ENCODE data around the gene SLC29A2.
"Not testable (repeated sequence)": the region's sequence is repeated elsewhere in the genome, so short reads cannot be mapped to it uniquely, and the experiment has no call there.

The SLC29A2 gene

DNA sequence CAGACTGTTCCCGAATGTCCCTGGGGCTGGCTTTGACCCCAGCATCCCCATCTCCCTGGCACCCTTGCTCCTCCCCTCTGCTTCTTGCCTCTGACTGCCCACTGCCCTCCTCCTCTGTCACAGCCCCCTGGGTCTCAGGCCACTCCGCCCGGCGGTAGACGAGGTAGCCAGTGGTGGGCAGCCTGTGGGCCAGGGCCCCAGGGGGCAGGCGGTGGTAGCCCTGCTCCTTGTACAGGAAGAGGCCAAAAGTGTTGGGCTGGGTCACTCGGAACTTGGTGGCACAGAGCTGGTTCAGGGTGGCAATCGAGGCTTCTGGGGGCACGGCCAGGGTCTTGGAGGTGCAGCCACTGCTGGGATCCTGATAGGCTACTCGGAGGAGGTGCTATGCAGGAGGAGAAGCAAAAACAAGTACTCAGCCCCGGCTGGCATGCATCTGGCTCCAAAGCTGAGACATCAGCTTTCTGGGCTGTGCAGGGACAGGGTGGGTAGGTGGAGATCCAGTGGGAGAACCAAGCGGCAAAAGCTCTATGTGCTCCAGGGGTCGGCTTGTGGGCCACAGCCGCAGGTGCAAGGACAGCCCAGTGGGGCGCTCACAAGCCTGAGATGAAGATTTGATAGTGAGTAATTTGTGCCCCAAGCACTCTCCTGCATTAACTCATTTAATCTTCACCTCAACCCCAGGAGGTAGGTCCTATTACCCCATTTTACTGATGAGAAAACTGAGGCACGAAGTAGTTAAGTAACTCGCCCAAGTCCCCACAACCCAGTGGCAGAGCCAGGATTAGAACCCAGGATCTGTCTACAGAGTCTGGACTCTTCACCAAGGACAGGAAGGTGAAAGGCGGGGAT is 39.0 kb downstream of the SLC29A2 start:
- no peak for DNase-seq

DNA sequence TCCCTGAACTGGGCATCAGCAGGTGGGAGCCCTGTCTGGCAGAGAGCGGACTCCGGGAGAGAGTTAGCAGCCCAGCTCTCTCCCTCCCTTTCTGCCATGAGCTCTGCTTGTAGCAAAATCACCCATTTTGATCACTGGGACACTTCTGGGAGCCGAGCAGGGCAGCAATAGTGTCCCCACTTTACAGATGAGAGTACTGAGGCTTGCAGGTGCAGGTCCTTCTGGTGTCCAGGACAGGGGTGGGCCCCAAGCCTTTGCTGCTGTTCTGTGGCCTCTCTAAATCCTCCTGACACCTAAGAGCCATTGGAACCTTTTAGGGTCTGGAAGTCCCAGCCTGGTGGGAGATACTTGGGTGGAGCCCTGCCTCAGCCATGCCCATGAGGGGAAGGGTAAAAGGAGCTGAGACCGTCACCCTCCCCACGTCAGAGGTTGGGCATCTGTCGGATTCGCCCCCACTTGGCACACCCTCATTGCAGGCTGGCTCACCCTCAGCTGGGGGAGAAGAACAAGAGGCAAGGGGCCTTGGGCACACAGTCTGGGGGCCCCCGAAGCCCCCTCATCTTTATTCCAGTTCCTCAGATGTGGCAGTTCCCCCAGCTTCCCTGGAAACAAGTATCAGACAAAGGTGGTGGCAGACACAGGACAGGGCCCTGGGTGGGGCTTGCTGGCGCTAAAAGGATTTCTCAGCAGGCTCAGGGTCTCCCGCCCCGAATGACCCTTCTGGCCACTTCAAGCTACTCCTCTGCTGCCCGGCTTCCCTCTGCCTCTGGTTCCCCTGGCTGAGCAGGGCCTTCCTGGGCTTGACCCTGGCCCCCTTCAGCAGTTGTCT is 39.8 kb downstream of the SLC29A2 start:
- DNase-seq: no peak

DNA sequence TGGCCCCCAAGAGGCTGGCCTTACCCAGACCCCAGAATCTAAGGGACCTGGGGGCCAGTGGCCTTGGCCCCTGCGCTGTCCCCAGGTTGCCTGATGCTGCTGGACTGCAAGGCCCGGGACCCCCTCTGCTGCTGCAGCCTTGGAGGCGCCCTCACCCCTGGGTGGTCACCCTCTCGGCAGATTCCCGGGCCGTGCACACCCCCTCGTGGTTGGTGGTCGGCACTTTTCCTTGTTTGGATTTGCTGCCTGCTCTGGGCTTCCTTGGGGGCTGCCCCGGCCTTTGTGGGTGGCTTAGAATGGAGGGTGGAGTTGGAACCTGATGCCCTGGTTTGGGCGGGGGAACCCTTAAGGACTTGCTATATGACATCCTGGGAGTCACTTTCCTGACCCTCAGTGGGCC is 40.6 kb downstream of the SLC29A2 start:
- no peak for DNase-seq

DNA sequence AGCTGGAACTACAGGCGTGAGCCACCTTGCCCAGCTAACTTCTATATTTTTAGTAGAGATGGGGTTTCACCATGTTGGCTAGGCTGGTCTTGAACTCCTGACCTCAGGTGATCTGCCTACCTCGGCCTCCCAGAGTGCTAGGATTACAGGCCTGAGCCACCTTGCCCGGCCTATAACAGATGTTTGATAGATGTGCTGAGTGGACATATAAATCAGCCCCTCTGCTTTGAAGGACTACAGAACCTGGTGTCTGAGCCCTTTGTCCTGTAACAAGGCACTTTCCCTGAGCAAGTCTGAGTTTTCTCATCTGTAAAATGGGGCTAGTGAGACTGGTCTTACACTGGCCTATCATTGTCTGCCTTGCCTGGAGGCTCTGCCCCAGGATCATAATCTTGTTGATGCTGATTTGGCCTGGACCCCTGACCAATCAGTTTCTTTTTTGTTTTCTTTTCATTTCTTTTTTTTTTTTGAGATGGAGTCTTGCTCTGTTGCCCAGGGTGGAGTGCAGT is 42.3 kb downstream of the SLC29A2 start:
- no peak for DNase-seq

DNA sequence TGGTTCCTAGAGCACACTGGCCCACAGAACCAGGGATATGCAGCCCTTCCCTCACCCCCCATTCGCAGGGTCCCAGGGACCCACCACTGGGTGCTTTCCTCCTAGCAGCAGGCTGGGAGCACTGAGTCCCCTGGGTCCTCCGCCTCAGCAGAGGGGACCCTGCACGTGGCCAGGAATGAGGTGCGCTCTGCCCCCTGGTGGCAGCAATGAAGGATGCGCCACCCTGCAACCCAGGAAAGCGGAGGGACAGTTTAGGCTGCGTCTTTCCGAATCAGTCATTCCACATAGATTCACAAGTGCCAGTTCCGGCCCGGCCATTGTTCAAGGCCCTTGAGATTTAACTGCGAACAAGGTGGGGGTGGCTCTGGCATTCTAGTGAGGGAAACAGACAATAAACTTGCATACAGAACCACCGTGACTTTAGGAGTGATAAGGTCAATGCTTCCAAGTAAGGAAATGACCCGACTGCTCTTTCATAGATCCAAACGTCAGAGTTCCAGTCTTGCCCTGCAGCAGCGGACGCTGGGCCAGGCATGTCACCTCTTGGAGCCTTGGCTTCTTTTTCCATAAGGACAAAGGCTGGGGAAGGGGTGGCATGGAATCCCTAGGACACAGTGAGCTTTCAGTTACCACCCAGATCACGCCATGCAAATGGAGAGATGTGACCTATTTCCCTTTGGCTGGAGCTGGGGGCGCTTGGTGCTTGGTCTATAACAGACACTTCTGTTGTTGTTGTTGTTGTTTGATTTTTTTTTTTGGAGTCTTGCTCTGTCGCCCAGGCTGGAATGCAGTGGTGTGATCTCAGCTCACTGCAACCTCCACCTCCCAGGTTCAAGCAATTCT is 43.0 kb downstream of the SLC29A2 start:
- DNase-seq: peak; percentile 42 to 83

DNA sequence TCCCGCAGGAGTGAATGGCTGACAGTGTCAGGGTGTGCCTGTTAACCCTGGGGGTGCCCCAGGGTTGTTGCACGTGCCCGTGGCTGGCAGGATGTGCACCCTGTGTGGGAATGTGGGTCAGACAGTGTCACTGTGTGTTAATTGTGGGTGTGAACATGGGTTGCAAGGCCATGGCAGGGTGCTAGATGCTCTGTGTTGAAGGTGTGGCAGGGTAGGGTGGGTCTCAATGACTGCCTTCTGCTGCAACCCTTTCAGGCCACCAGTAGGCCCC is 43.6 kb downstream of the SLC29A2 start:
- DNase-seq: no peak

DNA sequence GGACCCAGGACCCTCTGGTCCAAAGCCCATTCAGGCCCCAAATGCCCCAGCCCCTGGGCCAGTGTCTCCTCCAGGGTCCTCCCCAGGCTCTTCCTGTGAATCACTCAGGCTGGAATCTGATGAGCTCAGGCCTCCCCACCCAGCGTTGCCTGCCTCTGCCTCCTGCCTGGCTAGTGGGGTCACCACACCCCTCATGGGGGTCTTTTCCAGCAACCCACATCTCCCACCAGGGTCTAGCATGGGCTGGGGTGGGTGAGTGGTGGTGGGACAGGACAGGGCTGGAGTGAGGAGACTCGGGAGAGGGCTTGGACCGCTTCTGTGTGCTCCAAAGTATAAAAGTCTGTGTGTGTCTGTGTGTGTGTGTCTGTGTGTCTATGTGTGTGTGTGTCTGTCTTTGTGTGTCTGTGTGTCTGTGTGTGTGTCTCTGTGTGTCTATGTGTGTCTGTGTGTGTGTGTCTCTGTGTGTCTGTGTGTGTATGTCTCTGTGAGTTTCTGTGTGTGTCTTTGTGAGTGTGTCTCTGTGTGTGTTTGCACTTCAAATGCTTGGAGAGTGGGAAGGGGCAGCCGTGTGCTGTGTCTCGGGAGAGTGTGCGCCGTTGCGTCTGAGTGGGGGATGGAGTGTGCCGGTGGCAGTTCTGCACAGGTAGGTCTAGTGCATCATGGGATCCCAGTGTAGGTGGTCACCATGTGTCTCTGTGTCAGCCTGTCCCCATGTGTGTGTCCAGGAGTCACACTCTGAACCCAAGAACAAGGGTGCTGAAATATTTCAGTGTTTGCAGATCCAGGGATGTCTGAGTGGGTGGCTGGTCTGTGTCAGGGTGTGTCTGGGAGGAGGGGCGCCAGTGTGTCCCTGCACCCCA is 44.2 kb downstream of the SLC29A2 start:
- no peak for DNase-seq

DNA sequence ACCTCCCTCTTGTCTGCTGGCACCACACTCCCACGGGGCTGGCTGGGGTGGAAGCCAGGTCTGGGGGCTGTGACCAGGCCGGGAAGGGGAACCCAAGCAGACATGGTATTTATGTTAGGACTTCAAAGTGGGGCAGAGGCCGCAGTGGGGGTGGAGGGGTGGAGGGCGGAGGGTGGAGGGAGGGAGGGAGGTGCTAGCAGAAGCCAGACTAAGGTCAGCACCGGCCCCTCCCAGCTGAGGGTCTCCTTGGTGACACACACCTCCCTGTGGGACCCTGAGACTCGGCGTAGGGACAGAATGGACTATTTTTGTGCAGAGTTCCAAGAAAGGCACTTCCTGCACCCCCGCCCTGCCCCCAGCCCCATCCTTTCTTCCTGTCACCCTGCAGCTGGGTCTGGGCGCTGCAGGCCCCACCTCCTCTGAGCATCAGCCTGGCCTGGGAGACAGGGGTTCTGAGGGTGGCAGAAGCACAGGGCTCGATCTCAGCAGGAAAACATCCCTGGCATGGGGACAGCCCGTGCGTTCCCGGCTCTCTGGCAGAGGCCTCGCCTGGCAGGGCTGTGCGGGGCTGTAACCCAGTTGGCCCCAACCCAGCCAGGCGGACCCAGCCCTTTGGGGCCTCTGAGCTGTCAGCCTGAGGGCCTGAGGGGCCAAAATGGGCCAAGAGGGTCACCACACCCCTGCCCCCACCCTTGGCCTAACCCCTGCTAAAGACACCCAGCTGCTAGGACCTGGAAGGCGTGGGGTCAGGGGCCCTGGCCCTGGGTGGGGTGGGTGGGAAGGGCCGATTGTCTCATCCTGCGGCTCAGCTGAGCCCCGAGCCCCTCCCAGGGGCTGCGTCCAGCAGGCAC is 45.1 kb downstream of the SLC29A2 start:
- DNase-seq: no peak

DNA sequence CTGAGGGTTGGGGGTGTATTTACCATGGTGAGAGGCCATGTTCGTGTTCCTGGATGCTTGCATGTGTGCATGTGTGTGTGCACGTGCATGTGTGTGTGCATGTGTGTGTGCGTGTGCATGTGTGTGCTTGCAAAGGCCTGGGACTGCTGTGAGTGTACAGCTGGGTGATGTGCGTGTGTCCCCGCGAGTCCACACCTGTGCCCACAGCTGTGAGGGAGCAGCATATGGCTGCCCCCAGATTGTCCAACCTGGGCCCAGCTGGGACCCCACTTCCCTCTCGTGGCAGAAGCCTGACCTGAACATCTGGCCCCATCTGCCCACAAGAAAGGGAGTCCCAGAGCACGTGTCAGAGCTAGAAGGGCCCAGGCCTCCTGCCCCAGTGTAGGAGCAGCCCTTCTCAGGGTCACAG is 46.3 kb downstream of the SLC29A2 start:
- no peak for DNase-seq

DNA sequence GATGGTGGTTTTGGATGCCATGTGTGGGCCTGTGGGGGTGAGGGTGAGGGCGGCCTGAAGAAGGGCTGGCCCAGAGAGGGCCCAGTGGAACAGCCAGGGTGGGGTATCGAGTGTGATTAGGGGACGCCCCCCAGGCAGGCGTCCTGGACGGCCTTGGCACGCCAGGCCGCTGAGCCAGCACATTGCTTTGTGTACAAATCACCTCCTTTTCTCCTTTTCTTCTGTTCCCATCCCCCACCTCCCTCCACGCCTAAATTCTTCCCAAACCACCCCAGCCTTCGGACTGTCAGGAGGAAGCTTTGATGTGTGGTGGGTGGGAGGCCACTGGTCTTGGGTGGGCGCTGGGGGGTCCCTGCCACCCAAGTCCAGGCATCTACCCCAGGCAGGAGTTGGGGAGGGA is 46.9 kb downstream of the SLC29A2 start:
- DNase-seq: no peak

DNA sequence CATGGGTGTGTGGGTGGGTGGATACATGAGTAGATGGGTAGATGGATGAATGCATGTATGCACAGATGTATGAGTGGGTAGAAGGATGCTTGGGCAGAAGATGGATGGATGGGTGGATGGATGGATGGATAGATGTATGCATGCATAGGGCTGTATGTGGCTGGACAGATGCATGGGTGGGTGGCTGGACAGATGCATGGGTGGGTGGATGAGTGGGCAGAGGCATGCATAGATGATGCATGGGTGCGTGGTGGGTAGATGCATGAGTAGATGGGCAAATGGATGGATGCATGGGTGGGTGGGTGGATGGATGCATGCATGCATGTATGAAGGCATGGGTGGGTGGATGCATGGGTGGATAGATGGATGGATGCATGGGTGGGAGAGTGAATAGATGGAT is 47.9 kb downstream of the SLC29A2 start:
- no peak for DNase-seq

DNA sequence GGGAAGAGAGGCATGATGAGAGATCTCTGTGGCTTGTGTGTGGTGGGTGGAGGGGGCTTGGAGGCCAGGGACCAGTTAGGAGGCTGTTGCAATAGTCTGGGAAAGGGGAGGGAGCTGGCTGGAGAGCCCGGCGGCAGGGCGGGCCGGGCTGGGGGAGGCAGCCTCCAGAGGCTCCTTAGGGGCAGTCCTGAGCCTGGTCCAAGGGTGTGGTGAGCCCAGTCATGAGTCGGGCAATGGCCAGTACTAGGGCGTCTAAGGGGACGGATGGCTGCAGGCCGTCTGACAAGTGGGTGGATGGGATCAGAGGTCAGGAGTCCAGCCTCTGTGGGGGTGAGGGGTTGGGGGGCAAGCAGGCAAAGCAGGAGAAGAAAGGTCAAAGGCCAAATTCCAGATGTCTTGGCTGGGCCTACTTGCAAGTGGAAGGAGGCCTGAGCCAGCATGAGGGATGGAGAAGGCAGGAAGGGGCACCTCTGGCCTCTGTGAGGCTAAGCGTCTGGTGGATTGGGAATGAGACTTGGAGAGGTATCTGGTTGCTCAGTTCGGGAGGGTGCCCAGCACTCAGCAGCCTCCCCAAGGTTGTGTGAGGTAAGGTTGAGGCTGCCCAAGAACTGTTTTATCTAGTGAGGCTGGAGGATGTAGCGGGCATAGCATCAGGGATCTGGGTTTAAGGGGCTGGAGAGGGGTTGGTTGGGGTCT is 48.7 kb downstream of the SLC29A2 start:
- DNase-seq: no peak

DNA sequence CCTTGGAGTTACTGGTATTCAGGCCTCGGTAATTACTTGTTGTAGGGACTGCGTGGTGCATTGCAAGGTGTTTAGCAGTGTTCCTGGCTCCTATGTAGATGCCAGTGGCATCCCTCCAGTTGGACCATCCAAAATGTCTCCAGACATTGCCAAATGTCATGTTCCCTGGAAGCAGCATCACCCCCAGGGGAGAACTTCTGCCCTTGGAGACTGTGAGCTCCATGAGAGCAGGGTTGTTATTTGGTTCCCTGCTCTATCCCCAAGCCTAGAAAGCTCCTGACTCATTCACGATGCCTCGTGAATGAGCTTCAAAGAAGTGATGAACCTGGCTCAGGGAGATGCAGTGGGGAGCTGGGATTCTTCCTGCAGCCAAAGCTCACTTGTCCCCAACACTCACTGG is 50.0 kb downstream of the SLC29A2 start:
- DNase-seq: no peak

DNA sequence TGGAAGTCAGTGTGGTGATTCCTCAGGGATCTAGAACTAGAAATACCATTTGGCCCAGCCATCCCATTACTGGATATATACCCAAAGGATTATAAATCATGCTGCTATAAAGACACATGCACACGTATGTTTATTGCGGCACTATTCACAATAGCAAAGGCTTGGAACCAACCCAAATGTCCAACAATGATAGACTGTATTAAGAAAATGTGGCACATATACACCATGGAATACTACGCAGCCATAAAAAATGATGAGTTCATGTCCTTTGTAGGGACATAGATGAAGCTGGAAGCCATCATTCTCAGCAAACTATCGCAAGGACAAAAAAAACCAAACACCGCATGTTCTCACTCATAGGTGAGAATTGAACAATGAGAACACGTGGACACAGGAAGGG is 50.8 kb downstream of the SLC29A2 start:
- DNase-seq: not testable (repeated sequence)

DNA sequence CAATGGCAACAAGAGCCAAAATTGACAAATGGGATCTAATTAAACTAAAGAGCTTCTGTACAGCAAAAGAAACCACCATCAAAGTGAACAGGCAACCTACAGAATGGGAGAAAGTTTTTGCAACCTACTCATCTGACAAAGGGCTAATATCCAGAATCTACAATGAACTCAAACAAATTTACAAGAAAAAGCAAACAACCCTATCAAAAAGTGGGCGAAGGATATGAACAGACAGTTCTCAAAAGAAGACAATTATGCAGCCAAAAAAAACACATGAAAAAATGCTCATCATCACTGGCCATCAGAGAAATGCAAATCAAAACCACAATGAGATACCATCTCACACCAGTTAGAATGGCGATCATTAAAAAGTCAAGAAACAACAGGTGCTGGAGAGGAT is 51.3 kb downstream of the SLC29A2 start:
- not testable (repeated sequence) for DNase-seq

DNA sequence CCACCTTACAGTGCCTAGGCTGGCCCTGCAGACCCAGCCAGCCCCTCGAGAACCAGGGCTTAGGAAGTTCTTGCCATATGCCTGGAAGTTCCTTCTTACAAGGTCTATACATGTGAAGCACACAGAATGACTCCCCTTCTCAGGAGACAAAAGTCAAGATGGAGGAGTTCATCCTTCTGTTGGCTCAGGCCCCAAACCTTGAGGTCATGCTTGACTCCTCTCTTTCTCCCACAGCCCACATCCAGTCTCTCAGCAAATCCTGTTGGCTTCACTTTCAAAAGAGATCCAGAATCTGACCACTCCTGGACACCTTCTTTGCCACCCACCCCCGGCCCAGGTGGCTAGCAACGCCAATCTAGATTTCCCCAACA is 53.0 kb downstream of the SLC29A2 start:
- no peak for DNase-seq

DNA sequence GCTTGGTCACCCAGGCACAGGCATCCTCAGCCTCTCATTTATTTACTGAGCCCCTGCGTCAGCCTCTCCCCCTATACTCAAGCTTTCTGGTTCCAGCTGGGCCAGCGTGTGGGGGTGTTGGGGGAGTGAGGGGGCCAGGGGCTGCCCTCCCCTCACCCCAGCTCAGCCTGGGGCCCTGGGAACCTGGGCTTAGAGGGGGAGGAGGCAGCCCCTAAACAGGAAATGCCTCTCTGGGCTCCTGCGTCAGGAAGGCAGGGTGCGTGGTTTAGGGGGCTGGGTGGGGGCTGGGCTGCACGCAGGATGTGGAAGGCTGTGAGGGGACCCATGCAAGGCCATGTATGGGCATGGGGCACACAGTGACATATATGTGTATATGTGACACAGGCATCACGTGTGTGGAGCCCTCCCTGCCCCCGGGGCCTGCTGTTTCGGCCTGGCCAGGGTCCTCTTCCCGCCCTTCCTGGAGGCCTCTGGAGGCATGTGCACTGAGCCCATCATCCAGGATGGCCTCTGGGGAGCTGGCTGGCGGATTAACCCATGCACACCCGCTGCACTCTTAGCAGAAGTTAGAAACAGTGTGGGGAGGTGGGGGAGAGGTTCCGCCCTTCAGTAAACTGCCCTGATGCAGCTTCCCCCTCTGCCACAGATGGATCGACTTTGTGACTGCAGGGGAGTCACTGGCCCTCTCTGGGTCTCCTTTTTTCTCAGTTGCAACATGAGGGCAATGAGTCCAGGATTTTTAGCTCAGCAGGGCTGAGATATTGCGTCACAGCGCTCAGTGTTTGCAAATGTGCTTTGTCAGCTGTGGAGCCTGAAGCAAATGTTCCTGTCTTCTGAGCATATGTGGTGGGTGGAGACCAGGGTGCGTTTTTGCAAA is 53.6 kb downstream of the SLC29A2 start:
- DNase-seq: peak; percentile 84

DNA sequence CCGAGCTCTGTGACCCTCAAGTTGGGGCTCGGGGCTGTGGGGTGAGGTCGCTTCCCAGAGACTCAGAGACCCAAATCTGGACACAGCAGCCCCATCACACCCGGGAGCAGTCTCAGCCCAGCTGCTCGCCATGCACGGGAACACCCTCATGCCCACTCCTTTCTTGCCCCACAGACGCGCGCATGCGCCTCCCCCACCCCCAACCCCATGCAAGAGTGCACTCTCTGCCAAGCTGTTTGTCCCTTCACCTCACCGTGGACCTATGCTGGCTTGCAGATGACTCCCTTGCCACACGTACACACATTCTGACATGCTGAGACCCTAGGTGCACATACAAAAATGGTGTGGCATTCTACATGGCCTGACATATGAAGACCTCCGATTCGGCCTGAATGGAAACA is 54.2 kb downstream of the SLC29A2 start:
- DNase-seq: peak; percentile 28 to 31

DNA sequence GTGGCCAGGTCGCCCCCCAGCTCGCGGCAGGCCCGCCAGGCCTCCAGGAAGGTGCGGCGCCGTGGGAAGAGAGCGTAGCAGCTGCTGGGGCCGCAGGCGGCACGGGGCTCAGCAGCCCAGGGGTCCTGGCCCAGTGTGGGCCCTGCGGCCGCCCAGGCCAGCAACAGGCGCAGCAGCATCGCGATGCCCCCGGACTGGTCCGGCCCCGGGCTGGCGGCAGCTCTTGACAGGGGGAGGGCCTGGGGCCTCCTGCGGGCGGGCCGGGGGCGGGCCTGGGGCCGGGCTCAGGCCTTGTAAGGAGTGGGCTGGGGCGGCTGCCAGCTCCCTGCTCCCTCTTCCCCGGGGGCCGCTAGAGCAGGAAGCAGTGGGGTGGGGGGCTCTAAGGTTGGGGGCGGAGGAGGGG is 54.7 kb downstream of the SLC29A2 start, which contains the start of gene CD248:
CD248 (minus strand) TSS at position 196 of the 403 bp plus-strand sequence; CDS start at position 179, 17 bp downstream.
- no peak for DNase-seq
